H9 (cell line): Measurements from ENCODE around the gene MAS1. TPM values are rescaled to one million over a fixed set of nuclear protein-coding genes. Genes with fewer than 3 reads are reported as not detected.

Source experiments
- DNase-seq: peaks from one replicate; pipeline ENCODE4 v3.0.0-alpha.2; 2017
- H2AFZ ChIP-seq: one replicate; pipeline ENCODE4 v1.6.1; 2013; ENCODE audit warnings: mild to moderate bottlenecking, low read length, control low read depth, moderate library complexity
- H2AK5ac ChIP-seq: 2 replicates; pipeline ENCODE4 v1.6.1; 2013; ENCODE audit warnings: low read length, control low read depth, mixed read lengths; ENCODE audit not compliant: insufficient read length
- H2BK120ac ChIP-seq: one replicate; pipeline ENCODE4 v1.6.1; 2013; ENCODE audit warnings: low read depth, mild to moderate bottlenecking, low read length, control low read depth, inconsistent platforms; ENCODE audit not compliant: poor library complexity, severe bottlenecking
- H2BK12ac ChIP-seq: 2 replicates; pipeline ENCODE4 v1.6.1; 2013; ENCODE audit warnings: low read length, control low read depth, mixed read lengths, low read depth; ENCODE audit not compliant: insufficient read length
- H2BK15ac ChIP-seq: 2 replicates; pipeline ENCODE4 v1.6.1; 2013; ENCODE audit warnings: low read depth, low read length, control low read depth
- H2BK20ac ChIP-seq: one replicate; pipeline ENCODE4 v1.6.1; 2013; ENCODE audit warnings: low read depth, mild to moderate bottlenecking, low read length, control low read depth, inconsistent platforms; ENCODE audit not compliant: poor library complexity, severe bottlenecking
- H2BK5ac ChIP-seq: 2 replicates; pipeline ENCODE4 v1.6.1; 2013; ENCODE audit warnings: low read length, control low read depth, mixed read lengths; ENCODE audit not compliant: insufficient read length
- H3K14ac ChIP-seq: 2 replicates; pipeline ENCODE4 v1.6.1; 2013; ENCODE audit warnings: low read length, control low read depth; ENCODE audit not compliant: insufficient read depth
- H3K18ac ChIP-seq: 2 replicates; pipeline ENCODE4 v1.6.1; 2013; ENCODE audit warnings: low read depth, mild to moderate bottlenecking, mixed read lengths, low read length, control low read depth; ENCODE audit not compliant: insufficient read length
- H3K23ac ChIP-seq: 2 replicates; pipeline ENCODE4 v1.6.1; 2013; ENCODE audit warnings: low read length, control low read depth, mixed read lengths, low read depth; ENCODE audit not compliant: insufficient read length
- H3K23me2 ChIP-seq: 2 replicates; pipeline ENCODE4 v1.6.1; 2013; ENCODE audit warnings: low read depth, mild to moderate bottlenecking, mixed read lengths, low read length, control low read depth; ENCODE audit not compliant: insufficient read length, poor library complexity, severe bottlenecking
- H3K27ac ChIP-seq: 2 replicates; pipeline ENCODE4 v1.5.1; 2013; ENCODE audit warnings: low read length, control low read depth, mixed read lengths, low read depth; ENCODE audit not compliant: insufficient read length
- H3K27me3 ChIP-seq: 2 replicates; pipeline ENCODE4 v1.6.1; 2013; ENCODE audit warnings: low read length, control low read depth, inconsistent platforms; ENCODE audit not compliant: insufficient read depth
- H3K4ac ChIP-seq: 2 replicates; pipeline ENCODE4 v1.6.1; 2013; ENCODE audit warnings: low read depth, mild to moderate bottlenecking, control low read depth, inconsistent platforms, low read length, moderate library complexity
- H3K4me1 ChIP-seq: 2 replicates; pipeline ENCODE4 v1.6.1; 2013; ENCODE audit warnings: low read length, control low read depth, inconsistent platforms; ENCODE audit not compliant: insufficient read depth
- H3K4me2 ChIP-seq: 2 replicates; pipeline ENCODE4 v1.6.1; 2013; ENCODE audit warnings: low read length, control low read depth, mixed read lengths; ENCODE audit not compliant: insufficient read length, insufficient read depth
- H3K56ac ChIP-seq: 2 replicates; pipeline ENCODE4 v1.6.1; 2013; ENCODE audit warnings: low read depth, mild to moderate bottlenecking, mixed read lengths, low read length, control low read depth; ENCODE audit not compliant: insufficient read length
- H3K79me1 ChIP-seq: 2 replicates; pipeline ENCODE4 v1.6.1; 2013; ENCODE audit warnings: low read depth, mild to moderate bottlenecking, moderate library complexity, low read length, control low read depth, inconsistent platforms; ENCODE audit not compliant: insufficient read depth, poor library complexity, severe bottlenecking
- H3K79me2 ChIP-seq: 2 replicates; pipeline ENCODE4 v1.6.1; 2013; ENCODE audit warnings: low read length, control low read depth, inconsistent platforms; ENCODE audit not compliant: insufficient read depth
- H3K9ac ChIP-seq: 2 replicates; pipeline ENCODE4 v1.6.1; 2013; ENCODE audit warnings: low read length, control low read depth, mixed read lengths; ENCODE audit not compliant: insufficient read length; ENCODE audit errors: extremely low read depth
- H3K9me3 ChIP-seq: one replicate; pipeline ENCODE4 v1.6.1; 2013; ENCODE audit warnings: low read depth, low read length, inconsistent platforms; ENCODE audit not compliant: control insufficient read depth
- H3T11ph ChIP-seq: one replicate; pipeline ENCODE4 v1.6.1; 2013; ENCODE audit warnings: mild to moderate bottlenecking, low read length, control low read depth, inconsistent platforms
- H4K20me1 ChIP-seq: one replicate; pipeline ENCODE4 v1.6.1; 2013; ENCODE audit not compliant: control insufficient read depth, insufficient read length, insufficient read depth
- H4K5ac ChIP-seq: 2 replicates; pipeline ENCODE4 v1.6.1; 2013; ENCODE audit warnings: low read depth, mild to moderate bottlenecking, mixed read lengths, low read length, control low read depth; ENCODE audit not compliant: insufficient read length
- H4K8ac ChIP-seq: replicated peaks from 2 replicates; pipeline ENCODE4 v1.6.1; 2013; ENCODE audit warnings: low read length, control low read depth, mixed read lengths, low read depth; ENCODE audit not compliant: insufficient read length
- H4K91ac ChIP-seq: 2 replicates; pipeline ENCODE4 v1.6.1; 2013; ENCODE audit warnings: low read depth, mild to moderate bottlenecking, moderate library complexity, mixed read lengths, low read length, control low read depth; ENCODE audit not compliant: insufficient read length
- H3K27ac Mint-ChIP-seq, 3 experiments: 2 replicates in 2 of 3; 3 replicates in 1 of 3; pipeline ENCODE4 v1.8.0; 2020 to 2021; ENCODE audit warnings: mixed read lengths in 3 of 3, mild to moderate bottlenecking in 1 of 3, moderate library complexity in 1 of 3
- H3K27me3 Mint-ChIP-seq: 2 replicates; pipeline ENCODE4 v1.8.0; 2021; ENCODE audit warnings: low read depth, mild to moderate bottlenecking, moderate library complexity, mixed read lengths
- H3K36me3 Mint-ChIP-seq, 3 experiments: 2 replicates in 2 of 3; 3 replicates in 1 of 3; pipeline ENCODE4 v1.8.0; 2020 to 2021; ENCODE audit warnings: low read depth in 3 of 3, mixed read lengths in 3 of 3; ENCODE audit not compliant: insufficient read depth in 1 of 3
- H3K4me1 Mint-ChIP-seq, 2 experiments: 2 replicates each; pipeline ENCODE4 v1.8.0; 2020; ENCODE audit warnings: mixed read lengths in 2 of 2
- H3K4me3 Mint-ChIP-seq, 2 experiments: 2 replicates in 1 of 2; 3 replicates in 1 of 2; pipeline ENCODE4 v1.8.0; 2020 to 2021; ENCODE audit warnings: mild to moderate bottlenecking in 2 of 2, mixed read lengths in 2 of 2, moderate library complexity in 1 of 2
- H3K9me3 Mint-ChIP-seq, 2 experiments: 2 replicates in 1 of 2; 3 replicates in 1 of 2; pipeline ENCODE4 v1.8.0; 2020; ENCODE audit warnings: mild to moderate bottlenecking in 2 of 2, mixed read lengths in 2 of 2, moderate library complexity in 1 of 2
- WGBS: extraction: QIAGEN DNeasy Blood & Tissue Kit; methylation state at CpG from one replicate; pipeline ENCODE4 v1.1.7; 2013; ENCODE audit warnings: missing lambda C conversion rate, low lambda C conversion rate, mixed read lengths; ENCODE audit not compliant: insufficient read length; ENCODE audit errors: extremely low coverage; 5-methylcytosine and 5-hydroxymethylcytosine counted together
- total RNA-seq: library from RNA; stranded (reverse); gene quantifications from 2 replicates; pipeline ENCODE4 v1.2.1, GENCODE V29; 2021
- TF ChIP-seq, protein P1 (sequence below): fragments of 200-600 bp; sonication (generic); conservative IDR thresholded peaks from 3 replicates; pipeline ENCODE4 v1.8.0; 2021; ENCODE audit warnings: antibody characterized with exemption, mild to moderate bottlenecking

The MAS1 gene
- total RNA-seq, 1 experiment from 2014 or later, result 0.02 TPM

DNA sequence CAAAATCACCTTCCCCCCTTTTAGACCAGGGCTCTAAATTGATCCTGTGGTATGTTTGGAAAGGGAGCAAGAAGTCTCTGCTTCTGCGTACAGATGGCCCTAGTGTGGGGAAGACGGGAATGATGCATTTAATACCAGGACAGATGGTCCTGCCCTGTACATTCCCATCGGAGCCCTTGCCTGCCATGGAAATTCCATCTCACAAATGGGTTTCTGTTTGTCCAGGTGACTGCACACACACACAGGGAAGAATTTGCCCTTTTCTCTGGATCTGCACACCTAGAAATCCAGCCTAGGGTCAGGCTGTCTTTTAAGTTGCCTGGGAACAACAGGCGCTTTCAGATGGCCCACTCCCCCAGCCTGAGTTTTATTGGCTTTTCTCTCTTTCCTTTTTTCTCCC lies 1.3 kb downstream of the MAS1 start:
- Histone ChIP-seq H2AFZ (no peak overlapping the region), H2BK12ac (no peak overlapping the region), H4K20me1 (no peaks in the 10 kb centered on the region), H2BK15ac (no peak overlapping the region), H3T11ph (no peak overlapping the region), H3K56ac (no peak overlapping the region), H3K27ac (no peak overlapping the region), H3K4me1 (no peaks in the 10 kb centered on the region), H4K8ac (no peak overlapping the region), H3K23me2 (no peaks in the 10 kb centered on the region), H3K79me2 (no peaks in the 10 kb centered on the region), H3K23ac (no peak overlapping the region), H2AK5ac (no peak overlapping the region), H2BK120ac (no peak overlapping the region), H3K79me1 (no peaks in the 10 kb centered on the region), H3K9me3 (no peaks in the 10 kb centered on the region), H3K18ac (no peak overlapping the region), H2BK5ac (no peak overlapping the region), H2BK20ac (no peak overlapping the region), H4K5ac (no peak overlapping the region), H3K4ac (no peak overlapping the region), H3K4me2 (no peak overlapping the region), H3K27me3 (no peaks in the 10 kb centered on the region), H3K9ac (no peak overlapping the region), H4K91ac (no peak overlapping the region), H3K14ac (no peak overlapping the region)
- no CpG with 5 or more reads among the region's 4 CpGs for WGBS
- no peaks in the 10 kb centered on the region for H3K36me3 Mint-ChIP-seq
- peaks cover 27% of the 10 kb centered on the region for H3K27me3 Mint-ChIP-seq
- no peak for DNase-seq
- H3K27ac Mint-ChIP-seq, result no peak overlapping the region
- H3K4me1 Mint-ChIP-seq, result peaks cover 7 to 22% of the 10 kb centered on the region in 2 experiments
- H3K4me3 Mint-ChIP-seq, result no peak overlapping the region
- TF ChIP-seq, protein P1, sequence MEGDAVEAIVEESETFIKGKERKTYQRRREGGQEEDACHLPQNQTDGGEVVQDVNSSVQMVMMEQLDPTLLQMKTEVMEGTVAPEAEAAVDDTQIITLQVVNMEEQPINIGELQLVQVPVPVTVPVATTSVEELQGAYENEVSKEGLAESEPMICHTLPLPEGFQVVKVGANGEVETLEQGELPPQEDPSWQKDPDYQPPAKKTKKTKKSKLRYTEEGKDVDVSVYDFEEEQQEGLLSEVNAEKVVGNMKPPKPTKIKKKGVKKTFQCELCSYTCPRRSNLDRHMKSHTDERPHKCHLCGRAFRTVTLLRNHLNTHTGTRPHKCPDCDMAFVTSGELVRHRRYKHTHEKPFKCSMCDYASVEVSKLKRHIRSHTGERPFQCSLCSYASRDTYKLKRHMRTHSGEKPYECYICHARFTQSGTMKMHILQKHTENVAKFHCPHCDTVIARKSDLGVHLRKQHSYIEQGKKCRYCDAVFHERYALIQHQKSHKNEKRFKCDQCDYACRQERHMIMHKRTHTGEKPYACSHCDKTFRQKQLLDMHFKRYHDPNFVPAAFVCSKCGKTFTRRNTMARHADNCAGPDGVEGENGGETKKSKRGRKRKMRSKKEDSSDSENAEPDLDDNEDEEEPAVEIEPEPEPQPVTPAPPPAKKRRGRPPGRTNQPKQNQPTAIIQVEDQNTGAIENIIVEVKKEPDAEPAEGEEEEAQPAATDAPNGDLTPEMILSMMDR, result no peak
- peaks cover 0 to 5% of the 10 kb centered on the region in 2 experiments; a peak in 2 of 5 replicates for H3K9me3 Mint-ChIP-seq
